ENCODE results near the gene DUS2. TPM values are rescaled to one million over a fixed set of nuclear protein-coding genes. Genes with fewer than 3 reads are reported as not detected.
A peak's percentile ranks its signal among the peaks of the same experiment; 100 is the strongest.

Gene DUS2
- total RNA-seq, 1 donor from 2014 or later = 15.1 TPM

- peaks cover 21% of the 10 kb centered on the region in 3 donors for H3K36me3 ChIP-seq (ENCODE audit: control insufficient read depth in 3 of 3, insufficient read depth in 3 of 3, low read length in 3 of 3)
- no peak overlapping the region for H3K9ac ChIP-seq (ENCODE audit: low read depth in 1 of 3, low read length in 3 of 3)
- H3K9me3 ChIP-seq (ENCODE audit: control insufficient read depth in 3 of 3, low read length in 3 of 3) = no peaks in the 10 kb centered on the region
- H3K4me3 ChIP-seq (ENCODE audit: low read length in 3 of 3) = no peak overlapping the region
- peaks cover 49 to 79% (median 63%) of the 10 kb centered on the region in 3 donors for H3K4me1 ChIP-seq (ENCODE audit: control insufficient read depth in 3 of 3, insufficient read depth in 3 of 3, low read length in 3 of 3)
- no peak overlapping the region for H3K27ac ChIP-seq (ENCODE audit: low read depth, low read length)
- no peaks in the 10 kb centered on the region for H3K27me3 ChIP-seq (ENCODE audit: control insufficient read depth in 3 of 3, insufficient read depth in 3 of 3, low read length in 3 of 3)
Measured at GRCh38 chr16:68074850-68075555, 51.9 kb downstream of the DUS2 start.

- peaks cover 19 to 20% (median 19%) of the 10 kb centered on the region in 3 donors for H3K36me3 ChIP-seq (ENCODE audit: control insufficient read depth in 3 of 3, insufficient read depth in 3 of 3, low read length in 3 of 3)
- H3K9me3 ChIP-seq (ENCODE audit: control insufficient read depth in 3 of 3, low read length in 3 of 3) = no peaks in the 10 kb centered on the region
- H3K4me1 ChIP-seq (ENCODE audit: control insufficient read depth in 3 of 3, insufficient read depth in 3 of 3, low read length in 3 of 3) = peaks cover 44 to 74% (median 60%) of the 10 kb centered on the region in 3 donors
- peak overlapping the region; percentile 36 for H3K27ac ChIP-seq (ENCODE audit: low read depth, low read length)
- H3K9ac ChIP-seq (ENCODE audit: low read depth in 1 of 3, low read length in 3 of 3) = peak overlapping the region in 1 of 3 donors; percentile 16
- H3K27me3 ChIP-seq (ENCODE audit: control insufficient read depth in 3 of 3, insufficient read depth in 3 of 3, low read length in 3 of 3) = no peaks in the 10 kb centered on the region
- no peak overlapping the region for H3K4me3 ChIP-seq (ENCODE audit: low read length in 3 of 3)
Measured at GRCh38 chr16:68075980-68076379, 52.9 kb downstream of the DUS2 start.

GRCh38 chr16:68076560-68076959, 53.5 kb downstream of the DUS2 start:
- Histone ChIP-seq H3K9ac (ENCODE audit: low read depth in 1 of 3, low read length in 3 of 3) (no peak overlapping the region), H3K4me1 (ENCODE audit: control insufficient read depth in 3 of 3, insufficient read depth in 3 of 3, low read length in 3 of 3) (peaks cover 42 to 73% (median 55%) of the 10 kb centered on the region in 3 donors), H3K36me3 (ENCODE audit: control insufficient read depth in 3 of 3, insufficient read depth in 3 of 3, low read length in 3 of 3) (peaks cover 15 to 19% (median 18%) of the 10 kb centered on the region in 3 donors), H3K27ac (ENCODE audit: low read depth, low read length) (no peak overlapping the region), H3K4me3 (ENCODE audit: low read length in 3 of 3) (no peak overlapping the region), H3K9me3 (ENCODE audit: control insufficient read depth in 3 of 3, low read length in 3 of 3) (no peaks in the 10 kb centered on the region), H3K27me3 (ENCODE audit: control insufficient read depth in 3 of 3, insufficient read depth in 3 of 3, low read length in 3 of 3) (no peaks in the 10 kb centered on the region)

- no peaks in the 10 kb centered on the region for H3K9me3 ChIP-seq (ENCODE audit: control insufficient read depth in 3 of 3, low read length in 3 of 3)
- no peak overlapping the region for H3K4me3 ChIP-seq (ENCODE audit: low read length in 3 of 3)
- peaks cover 6 to 19% (median 18%) of the 10 kb centered on the region in 3 donors for H3K36me3 ChIP-seq (ENCODE audit: control insufficient read depth in 3 of 3, insufficient read depth in 3 of 3, low read length in 3 of 3)
- peaks cover 40 to 73% (median 57%) of the 10 kb centered on the region in 3 donors for H3K4me1 ChIP-seq (ENCODE audit: control insufficient read depth in 3 of 3, insufficient read depth in 3 of 3, low read length in 3 of 3)
- no peak overlapping the region for H3K9ac ChIP-seq (ENCODE audit: low read depth in 1 of 3, low read length in 3 of 3)
- H3K27ac ChIP-seq (ENCODE audit: low read depth, low read length) = no peak overlapping the region
- no peaks in the 10 kb centered on the region for H3K27me3 ChIP-seq (ENCODE audit: control insufficient read depth in 3 of 3, insufficient read depth in 3 of 3, low read length in 3 of 3)
Measured at GRCh38 chr16:68077866-68078700, 55.0 kb downstream of the DUS2 start.

GRCh38 chr16:68078701-68079375, 55.8 kb downstream of the DUS2 start:
- Histone ChIP-seq H3K9ac (ENCODE audit: low read depth in 1 of 3, low read length in 3 of 3) (peak overlapping the region in 1 of 3 donors; percentile 3), H3K4me3 (ENCODE audit: low read length in 3 of 3) (no peak overlapping the region), H3K27me3 (ENCODE audit: control insufficient read depth in 3 of 3, insufficient read depth in 3 of 3, low read length in 3 of 3) (no peaks in the 10 kb centered on the region), H3K36me3 (ENCODE audit: control insufficient read depth in 3 of 3, insufficient read depth in 3 of 3, low read length in 3 of 3) (peaks cover 4 to 17% (median 17%) of the 10 kb centered on the region in 3 donors), H3K27ac (ENCODE audit: low read depth, low read length) (peak overlapping the region; percentile 75), H3K4me1 (ENCODE audit: control insufficient read depth in 3 of 3, insufficient read depth in 3 of 3, low read length in 3 of 3) (peaks cover 47 to 79% (median 64%) of the 10 kb centered on the region in 3 donors), H3K9me3 (ENCODE audit: control insufficient read depth in 3 of 3, low read length in 3 of 3) (no peaks in the 10 kb centered on the region)

GRCh38 chr16:68079376-68079625, 56.2 kb downstream of the DUS2 start:
- peak overlapping the region; percentile 75 for H3K27ac ChIP-seq (ENCODE audit: low read depth, low read length)

GRCh38 chr16:68079626-68080344, 56.7 kb downstream of the DUS2 start:
- no peaks in the 10 kb centered on the region for H3K9me3 ChIP-seq (ENCODE audit: control insufficient read depth in 3 of 3, low read length in 3 of 3)
- peak overlapping the region; percentile 4 to 33 (median 32) for H3K9ac ChIP-seq (ENCODE audit: low read depth in 1 of 3, low read length in 3 of 3)
- no peaks in the 10 kb centered on the region for H3K27me3 ChIP-seq (ENCODE audit: control insufficient read depth in 3 of 3, insufficient read depth in 3 of 3, low read length in 3 of 3)
- H3K36me3 ChIP-seq (ENCODE audit: control insufficient read depth in 3 of 3, insufficient read depth in 3 of 3, low read length in 3 of 3) = peaks cover 0 to 11% (median 8%) of the 10 kb centered on the region in 3 donors
- H3K4me3 ChIP-seq (ENCODE audit: low read length in 3 of 3) = no peak overlapping the region
- peaks cover 52 to 77% (median 73%) of the 10 kb centered on the region in 3 donors for H3K4me1 ChIP-seq (ENCODE audit: control insufficient read depth in 3 of 3, insufficient read depth in 3 of 3, low read length in 3 of 3)
- peak overlapping the region; percentile 75 for H3K27ac ChIP-seq (ENCODE audit: low read depth, low read length)

More at GRCh38 chr16:68079376-68079625, 56.2 kb downstream of the DUS2 start:
- H3K36me3 ChIP-seq (ENCODE audit: control insufficient read depth in 3 of 3, insufficient read depth in 3 of 3, low read length in 3 of 3) = peaks cover 0 to 14% (median 13%) of the 10 kb centered on the region in 3 donors
- no peaks in the 10 kb centered on the region for H3K9me3 ChIP-seq (ENCODE audit: control insufficient read depth in 3 of 3, low read length in 3 of 3)
- no peak overlapping the region for H3K9ac ChIP-seq (ENCODE audit: low read depth in 1 of 3, low read length in 3 of 3)
- peaks cover 50 to 79% (median 68%) of the 10 kb centered on the region in 3 donors for H3K4me1 ChIP-seq (ENCODE audit: control insufficient read depth in 3 of 3, insufficient read depth in 3 of 3, low read length in 3 of 3)
- no peak overlapping the region for H3K4me3 ChIP-seq (ENCODE audit: low read length in 3 of 3)
- H3K27me3 ChIP-seq (ENCODE audit: control insufficient read depth in 3 of 3, insufficient read depth in 3 of 3, low read length in 3 of 3) = no peaks in the 10 kb centered on the region

GRCh38 chr16:68081861-68082628, 59.0 kb downstream of the DUS2 start:
- peak overlapping the region; percentile 91 for H3K27ac ChIP-seq (ENCODE audit: low read depth, low read length)

More at GRCh38 chr16:68081861-68082628, 59.0 kb downstream of the DUS2 start:
- Histone ChIP-seq H3K4me3 (ENCODE audit: low read length in 3 of 3) (no peak overlapping the region), H3K36me3 (ENCODE audit: control insufficient read depth in 3 of 3, insufficient read depth in 3 of 3, low read length in 3 of 3) (peaks cover 0 to 5% (median 2%) of the 10 kb centered on the region in 3 donors), H3K4me1 (ENCODE audit: control insufficient read depth in 3 of 3, insufficient read depth in 3 of 3, low read length in 3 of 3) (peaks cover 49 to 62% (median 59%) of the 10 kb centered on the region in 3 donors), H3K9me3 (ENCODE audit: control insufficient read depth in 3 of 3, low read length in 3 of 3) (no peaks in the 10 kb centered on the region), H3K9ac (ENCODE audit: low read depth in 1 of 3, low read length in 3 of 3) (no peak overlapping the region), H3K27me3 (ENCODE audit: control insufficient read depth in 3 of 3, insufficient read depth in 3 of 3, low read length in 3 of 3) (no peaks in the 10 kb centered on the region)

Data from skeletal muscle tissue (tissue), 4 donors.